Measurements from ENCODE around the gene WDR59.
"Not testable (repeated sequence)": the region's sequence is repeated elsewhere in the genome, so short reads cannot be mapped to it uniquely, and the experiment has no call there.

GRCh38 chr16:75016451-75017081 lies 31.6 kb upstream of the WDR59 start:
- TF ChIP-seq, protein P1, sequence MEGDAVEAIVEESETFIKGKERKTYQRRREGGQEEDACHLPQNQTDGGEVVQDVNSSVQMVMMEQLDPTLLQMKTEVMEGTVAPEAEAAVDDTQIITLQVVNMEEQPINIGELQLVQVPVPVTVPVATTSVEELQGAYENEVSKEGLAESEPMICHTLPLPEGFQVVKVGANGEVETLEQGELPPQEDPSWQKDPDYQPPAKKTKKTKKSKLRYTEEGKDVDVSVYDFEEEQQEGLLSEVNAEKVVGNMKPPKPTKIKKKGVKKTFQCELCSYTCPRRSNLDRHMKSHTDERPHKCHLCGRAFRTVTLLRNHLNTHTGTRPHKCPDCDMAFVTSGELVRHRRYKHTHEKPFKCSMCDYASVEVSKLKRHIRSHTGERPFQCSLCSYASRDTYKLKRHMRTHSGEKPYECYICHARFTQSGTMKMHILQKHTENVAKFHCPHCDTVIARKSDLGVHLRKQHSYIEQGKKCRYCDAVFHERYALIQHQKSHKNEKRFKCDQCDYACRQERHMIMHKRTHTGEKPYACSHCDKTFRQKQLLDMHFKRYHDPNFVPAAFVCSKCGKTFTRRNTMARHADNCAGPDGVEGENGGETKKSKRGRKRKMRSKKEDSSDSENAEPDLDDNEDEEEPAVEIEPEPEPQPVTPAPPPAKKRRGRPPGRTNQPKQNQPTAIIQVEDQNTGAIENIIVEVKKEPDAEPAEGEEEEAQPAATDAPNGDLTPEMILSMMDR (IDR thresholded peaks at IDR 0.05 in 4 of 5, conservative IDR thresholded peaks at IDR 0.05 in 1 of 5) = not testable (repeated sequence)
- TF ChIP-seq POLR2A (IDR thresholded peaks at IDR 0.05) = not testable (repeated sequence)

All from gastrocnemius medialis (tissue), 4 donors.